GM23338 (cell line): ENCODE results near the gene SUPT3H. TPM values are rescaled to one million over a fixed set of nuclear protein-coding genes. Genes with fewer than 3 reads are reported as not detected.

Experiments used
- ATAC-seq: fragments of 200-7000 bp; cut with Tn5 transposase; 3 replicates; pipeline ENCODE4 v1.9.1; 2020
- DNase-seq: peaks from one replicate; pipeline ENCODE4 v3.0.0-alpha.2; 2015; ENCODE audit warnings: low spot score
- H2AFZ ChIP-seq: fragments of 200-600 bp; sonication (generic); 2 replicates; pipeline ENCODE4 v1.8.0; 2016; ENCODE audit warnings: antibody characterized with exemption, mild to moderate bottlenecking, moderate library complexity
- H3F3A ChIP-seq: fragments of 200-600 bp; sonication (generic); replicated peaks from 2 replicates; pipeline ENCODE4 v1.8.0; 2017; ENCODE audit warnings: antibody characterized with exemption, mixed run types, low read depth
- H3K27ac ChIP-seq: fragments of 200-600 bp; sonication (generic); 2 replicates; pipeline ENCODE4 v1.6.1; 2016; ENCODE audit warnings: low read depth
- H3K27me3 ChIP-seq: fragments of 200-600 bp; sonication (generic); 2 replicates; pipeline ENCODE4 v1.8.0; 2016; ENCODE audit warnings: mild to moderate bottlenecking, mixed run types, moderate library complexity; ENCODE audit not compliant: insufficient read depth
- H3K36me3 ChIP-seq: fragments of 200-600 bp; sonication (generic); 2 replicates; pipeline ENCODE4 v1.8.0; 2016; ENCODE audit warnings: mild to moderate bottlenecking; ENCODE audit not compliant: insufficient read depth
- H3K4me1 ChIP-seq: fragments of 200-600 bp; sonication (generic); 2 replicates; pipeline ENCODE4 v1.8.0; 2016; ENCODE audit warnings: mild to moderate bottlenecking, moderate library complexity; ENCODE audit not compliant: insufficient read depth
- H3K4me2 ChIP-seq: fragments of 200-600 bp; sonication (generic); 2 replicates; pipeline ENCODE4 v1.7.1; 2017; ENCODE audit warnings: mixed run types
- H3K4me3 ChIP-seq: fragments of 200-600 bp; sonication (generic); 2 replicates; pipeline ENCODE4 v1.6.1; 2016; ENCODE audit warnings: mixed run types
- H3K79me2 ChIP-seq: fragments of 200-600 bp; sonication (generic); replicated peaks from 2 replicates; pipeline ENCODE4 v1.8.0; 2017; ENCODE audit warnings: mild to moderate bottlenecking; ENCODE audit not compliant: insufficient read depth
- H3K9me2 ChIP-seq: fragments of 200-600 bp; sonication (generic); 2 replicates; pipeline ENCODE4 v1.8.0; 2017; ENCODE audit not compliant: insufficient read depth
- H4K20me1 ChIP-seq: fragments of 200-600 bp; sonication (generic); replicated peaks from 2 replicates; pipeline ENCODE4 v1.8.0; 2017; ENCODE audit warnings: mild to moderate bottlenecking; ENCODE audit not compliant: insufficient read depth
- H3K27ac Mint-ChIP-seq: 2 replicates; pipeline ENCODE4 v1.8.0; 2020; ENCODE audit warnings: inconsistent platforms, mild to moderate bottlenecking, moderate library complexity, mixed read lengths
- H3K27me3 Mint-ChIP-seq: 3 replicates; pipeline ENCODE4 v1.8.0; 2022; ENCODE audit warnings: low read depth, mild to moderate bottlenecking, moderate library complexity, mixed read lengths, inconsistent platforms; ENCODE audit not compliant: insufficient read depth, poor library complexity
- H3K36me3 Mint-ChIP-seq: 3 replicates; pipeline ENCODE4 v1.8.0; 2021; ENCODE audit warnings: low read depth, mild to moderate bottlenecking, inconsistent platforms, moderate library complexity, mixed read lengths
- H3K4me1 Mint-ChIP-seq: 3 replicates; pipeline ENCODE4 v1.8.0; 2020; ENCODE audit warnings: mild to moderate bottlenecking, inconsistent platforms, mixed read lengths
- H3K4me3 Mint-ChIP-seq: 3 replicates; pipeline ENCODE4 v1.8.0; 2021; ENCODE audit warnings: moderate library complexity, mild to moderate bottlenecking, inconsistent platforms, mixed read lengths
- H3K9me3 Mint-ChIP-seq: 3 replicates; pipeline ENCODE4 v1.8.0; 2020; ENCODE audit warnings: moderate library complexity, mild to moderate bottlenecking, inconsistent platforms, mixed read lengths
- CTCF ChIP-seq, 2 experiments: fragments of 200-600 bp in 1 of 2; sonication (generic) in 1 of 2; conservative IDR thresholded peaks; 2 replicates each; pipeline versions ENCODE4 v1.5.1 to v1.6.1; 2016 to 2017; ENCODE audit warnings: antibody characterized with exemption in 2 of 2, low read depth in 2 of 2, mild to moderate bottlenecking in 2 of 2, moderate library complexity in 1 of 2
- ETS1 ChIP-seq: IDR thresholded peaks from 2 replicates; pipeline ENCODE4 v1.6.1; 2016; ENCODE audit warnings: antibody characterized with exemption
- EZH2 ChIP-seq: fragments of 200-600 bp; sonication (generic); IDR thresholded peaks from one replicate; pipeline ENCODE4 v1.8.0; 2017; ENCODE audit warnings: antibody characterized with exemption, mild to moderate bottlenecking, low read depth; ENCODE audit not compliant: unreplicated experiment
- EZH2phosphoT487 ChIP-seq: fragments of 200-600 bp; sonication (generic); IDR thresholded peaks from one replicate; pipeline ENCODE4 v1.8.1; 2018; ENCODE audit warnings: antibody characterized with exemption; ENCODE audit not compliant: unreplicated experiment
- JUNB ChIP-seq: IDR thresholded peaks from one replicate; pipeline ENCODE4 v1.6.1; 2016; ENCODE audit warnings: antibody characterized with exemption; ENCODE audit not compliant: unreplicated experiment
- NANOG ChIP-seq: IDR thresholded peaks from 2 replicates; pipeline ENCODE4 v1.6.1; 2016; ENCODE audit warnings: antibody characterized with exemption, borderline replicate concordance
- POLR2AphosphoS5 ChIP-seq: IDR thresholded peaks from 2 replicates; pipeline ENCODE4 v1.6.1; 2016; ENCODE audit warnings: antibody characterized with exemption, low read depth
- REST ChIP-seq: IDR thresholded peaks from one replicate; pipeline ENCODE4 v1.6.1; 2018; ENCODE audit warnings: antibody characterized with exemption; ENCODE audit not compliant: unreplicated experiment
- STAT1 ChIP-seq: IDR thresholded peaks from one replicate; pipeline ENCODE4 v1.6.1; 2016; ENCODE audit warnings: antibody characterized with exemption; ENCODE audit not compliant: unreplicated experiment
- ZNF114 ChIP-seq: fragments of 250-450 bp; sonication (Bioruptor Pico); IDR thresholded peaks from 2 replicates; pipeline ENCODE4 v1.5.0; 2020; ENCODE audit warnings: mild to moderate bottlenecking, moderate library complexity
- ZNF331 ChIP-seq: fragments of 250-450 bp; sonication (Bioruptor Pico); IDR thresholded peaks from 2 replicates; pipeline ENCODE4 v1.5.0; 2020; ENCODE audit warnings: low read depth, mild to moderate bottlenecking, moderate library complexity
- ZNF462 ChIP-seq: fragments of 250-450 bp; sonication (Bioruptor Pico); IDR thresholded peaks from 2 replicates; pipeline ENCODE4 v1.5.0; 2020; ENCODE audit warnings: mild to moderate bottlenecking, moderate library complexity
- polyA plus RNA-seq: library from polyadenylated mRNA; unstranded; fragments of >200 nt; fragmentation: Nextera tagmentation; extraction: Ambion mirVana; gene quantifications from 2 replicates; pipeline ENCODE4 v1.2.1, GENCODE V29; 2016
- total RNA-seq: library from RNA; depleted of rRNA; stranded (reverse); fragments of >200 nt; shearing (Covaris generic); gene quantifications from 2 replicates; pipeline ENCODE4 v1.2.3, GENCODE V29; 2014

SUPT3H gene
- total and polyA plus RNA-seq, 2 experiments from 2014 or later: 11.4 to 30.1 TPM

GRCh38 chr6:44983467-44984365 lies 394.0 kb downstream of the SUPT3H start:
- Mint-ChIP-seq H3K9me3 (no peaks in the 10 kb centered on the region), H3K27me3 (no peaks in the 10 kb centered on the region), H3K4me3 (no peak overlapping the region), H3K36me3 (no peaks in the 10 kb centered on the region), H3K4me1 (no peaks in the 10 kb centered on the region), H3K27ac (no peak overlapping the region)
- Histone ChIP-seq H3F3A (no peaks in the 10 kb centered on the region), H3K4me1 (no peaks in the 10 kb centered on the region), H2AFZ (no peak overlapping the region), H3K4me2 (no peak overlapping the region), H3K9me2 (no peaks in the 10 kb centered on the region), H3K79me2 (no peaks in the 10 kb centered on the region), H3K27ac (no peak overlapping the region), H4K20me1 (no peaks in the 10 kb centered on the region), H3K27me3 (no peaks in the 10 kb centered on the region), H3K4me3 (no peak overlapping the region), H3K36me3 (no peaks in the 10 kb centered on the region)
- TF ChIP-seq STAT1: no peak
- TF ChIP-seq REST: no peak
- no peak for TF ChIP-seq ZNF114 (CRISPR knock-in tag)
- no peak for TF ChIP-seq EZH2phosphoT487
- TF ChIP-seq NANOG: no peak
- no peak for TF ChIP-seq EZH2
- no peak for TF ChIP-seq POLR2AphosphoS5
- no peak for TF ChIP-seq ZNF462 (CRISPR knock-in tag)
- TF ChIP-seq ETS1: no peak
- no peak for TF ChIP-seq JUNB
- TF ChIP-seq ZNF331 (CRISPR knock-in tag): no peak
- no peak for TF ChIP-seq CTCF (conservative IDR thresholded peaks at IDR 0.05; ENCODE audit: low read depth in 2 of 2)
- ATAC-seq (no peak), DNase-seq (no peak)
